K562 (cell line): ENCODE data around the gene OLFML2A. TPM values are rescaled to one million over a fixed set of nuclear protein-coding genes. Genes with fewer than 3 reads are reported as not detected.
"Not testable (repeated sequence)": the region's sequence is repeated elsewhere in the genome, so short reads cannot be mapped to it uniquely, and the experiment has no call there.

Experiments used
- ATAC-seq: fragments of 200-7000 bp; cut with Tn5 transposase; 3 replicates; pipeline ENCODE4 v1.9.1; 2020; ENCODE audit warnings: moderate library complexity
- BruUV-seq: library from RNA; stranded (reverse); fragments of 400-500 nt; replicated peaks from 2 replicates; lab custom pipeline; 2021; lab: Mats Ljungman, UMichigan
- CTCF ChIA-PET: fragments of 300-600 bp; formaldehyde crosslinking; extraction: SDS; loops from one replicate; lab custom pipeline; 2021; ENCODE audit warnings: low intra/inter-chr PET ratio; lab: Yijun Ruan, JAX
- POLR2A ChIA-PET: fragments of 300-600, 350-650 bp; sonication (Branson Sonifier 250); formaldehyde crosslinking; extraction: SDS; loops from one replicate; lab custom pipeline; 2021; ENCODE audit warnings: antibody characterized with exemption, inconsistent platforms; lab: Yijun Ruan, JAX
- DNase-seq, 4 experiments: peaks; one replicate each; pipeline versions ENCODE4 v3.0.0 to v3.0.0-alpha.2; 2011 to 2018; ENCODE audit warnings: low spot score in 3 of 4, mixed read lengths in 3 of 4; ENCODE audit errors: extremely low read depth in 1 of 4
- FAIRE-seq: peaks from 2 replicates; lab custom pipeline; 2011; peaks lifted over from hg19 to GRCh38; lab: Jason Lieb, UNC
- H2AFZ ChIP-seq: 2 replicates; pipeline ENCODE4 v1.6.0; 2011; ENCODE audit warnings: low read depth, low read length, control low read depth, inconsistent platforms
- H3K27ac ChIP-seq: fragments of 200-600 bp; 3 replicates; pipeline ENCODE4 v1.8.0; 2011; ENCODE audit warnings: low read depth, mild to moderate bottlenecking, control low read depth, inconsistent platforms, low read length, moderate library complexity, mixed read lengths; ENCODE audit errors: extremely low read depth
- H3K27me3 ChIP-seq, 2 experiments: fragments of 300-600 bp in 1 of 2; 2 replicates in 1 of 2; 3 replicates in 1 of 2; pipeline versions ENCODE4 v1.6.0 to v1.8.0; 2011; ENCODE audit warnings: inconsistent platforms in 2 of 2, low read length in 2 of 2, mild to moderate bottlenecking in 1 of 2, mixed read lengths in 1 of 2, moderate library complexity in 1 of 2; ENCODE audit not compliant: control insufficient read depth in 2 of 2, insufficient read depth in 2 of 2
- H3K36me3 ChIP-seq: fragments of 300-600 bp; 3 replicates; pipeline ENCODE4 v1.8.0; 2011; ENCODE audit warnings: mild to moderate bottlenecking, low read length, inconsistent platforms; ENCODE audit not compliant: control insufficient read depth, insufficient read depth
- H3K4me1 ChIP-seq, 2 experiments: fragments of 200-600 bp in 1 of 2; replicated peaks in 1 of 2; 2 replicates in 1 of 2; 3 replicates in 1 of 2; pipeline versions ENCODE4 v1.5.1 to v1.8.0; 2011; ENCODE audit warnings: inconsistent platforms in 2 of 2, low read length in 2 of 2, mild to moderate bottlenecking in 1 of 2, mixed read lengths in 1 of 2, moderate library complexity in 1 of 2; ENCODE audit not compliant: control insufficient read depth in 2 of 2, insufficient read depth in 2 of 2
- H3K4me2 ChIP-seq: 2 replicates; pipeline ENCODE4 v1.6.1; 2011; ENCODE audit warnings: low read length, control low read depth, inconsistent platforms, mixed read lengths; ENCODE audit not compliant: insufficient read depth
- H3K4me3 ChIP-seq: fragments of 200-600 bp; sonication (generic), shearing (Covaris generic); 2 replicates; pipeline ENCODE4 v1.5.1; 2016; ENCODE audit warnings: control low read depth, inconsistent platforms
- H3K79me2 ChIP-seq: fragments of 200-600 bp; 3 replicates; pipeline ENCODE4 v1.8.0; 2011; ENCODE audit warnings: low read length, inconsistent platforms; ENCODE audit not compliant: control insufficient read depth, insufficient read depth
- H3K9ac ChIP-seq, 2 experiments: 2 replicates each; pipeline versions ENCODE4 v1.6.0 to v1.6.1; 2011; ENCODE audit warnings: low read depth in 2 of 2, low read length in 2 of 2, control low read depth in 1 of 2, inconsistent platforms in 1 of 2, mild to moderate bottlenecking in 1 of 2, mixed read lengths in 1 of 2; ENCODE audit not compliant: insufficient read depth in 1 of 2
- H3K9me1 ChIP-seq: one replicate; pipeline ENCODE4 v1.6.0; 2011; ENCODE audit warnings: inconsistent platforms, mild to moderate bottlenecking, low read length, moderate library complexity; ENCODE audit not compliant: control insufficient read depth, insufficient read depth
- H3K9me3 ChIP-seq: replicated peaks from 2 replicates; pipeline ENCODE4 v1.5.1; 2011; ENCODE audit warnings: low read depth, low read length, inconsistent platforms; ENCODE audit not compliant: control insufficient read depth, insufficient read depth
- H4K20me1 ChIP-seq: replicated peaks from 2 replicates; pipeline ENCODE4 v1.6.1; 2011; ENCODE audit warnings: low read length, inconsistent platforms, mixed read lengths; ENCODE audit not compliant: control insufficient read depth, insufficient read depth
- ATF3 ChIP-seq, 2 experiments: fragments of 450-650 bp in 1 of 2; sonication (generic) in 1 of 2; formaldehyde crosslinking in 1 of 2; IDR thresholded peaks in 1 of 2; conservative IDR thresholded peaks in 1 of 2; 2 replicates each; pipeline versions ENCODE4 v1.6.1 to v1.8.1; 2016 to 2023; ENCODE audit warnings: mild to moderate bottlenecking in 2 of 2, moderate library complexity in 2 of 2, inconsistent platforms in 1 of 2, missing genetic modification reagents in 1 of 2
- FOSL1 ChIP-seq: fragments of 200-800 bp; sonication (Bioruptor generic); conservative IDR thresholded peaks from 2 replicates; pipeline ENCODE4 v1.6.1; 2016; ENCODE audit warnings: missing genetic modification characterization, missing compliant biosample characterization
- FOXM1 ChIP-seq, 2 experiments: fragments of 450-650 bp in 1 of 2; sonication (generic) in 1 of 2; formaldehyde crosslinking in 1 of 2; IDR thresholded peaks; 2 replicates each; pipeline versions ENCODE4 v1.6.1 to v1.9.0; 2017 to 2022; ENCODE audit warnings: low read depth in 2 of 2, mild to moderate bottlenecking in 2 of 2, missing genetic modification reagents in 1 of 2, moderate library complexity in 1 of 2
- JUND ChIP-seq, 2 experiments: IDR thresholded peaks; 2 replicates in 1 of 2; 3 replicates in 1 of 2; pipeline ENCODE4 v1.6.1; 2011; ENCODE audit warnings: borderline replicate concordance in 2 of 2, low read depth in 2 of 2, low read length in 2 of 2, improper control_type of control experiment in 1 of 2, missing biosample characterization in 1 of 2, missing genetic modification characterization in 1 of 2, missing genetic modification reagents in 1 of 2
- NFRKB ChIP-seq: fragments of 450-650 bp; IDR thresholded peaks from 2 replicates; pipeline ENCODE4 v1.6.1; 2016; ENCODE audit warnings: low read depth
- RHOXF2B ChIP-seq: fragments of 250-450 bp; sonication (Bioruptor Pico); conservative IDR thresholded peaks from 2 replicates; pipeline ENCODE4 v1.5.1; 2021
- SMARCA4 ChIP-seq: fragments of 450-650 bp; IDR thresholded peaks from 2 replicates; pipeline ENCODE4 v1.6.1; 2016
- ZFP1 ChIP-seq: fragments of 450-650 bp; formaldehyde crosslinking; IDR thresholded peaks from 2 replicates; pipeline ENCODE4 v1.4.0; 2020; ENCODE audit warnings: mild to moderate bottlenecking, mixed read lengths
- ZHX1 ChIP-seq: fragments of 150-350 bp; conservative IDR thresholded peaks from 2 replicates; pipeline ENCODE4 v1.6.1; 2014; ENCODE audit warnings: low read length
- ZNF3 ChIP-seq: fragments of 250-450 bp; sonication (Bioruptor Pico); IDR thresholded peaks from 2 replicates; pipeline ENCODE4 v1.5.0; 2021; ENCODE audit warnings: mild to moderate bottlenecking, moderate library complexity
- ZNF696 ChIP-seq: fragments of 250-450 bp; sonication (Bioruptor Pico); conservative IDR thresholded peaks from 2 replicates; pipeline ENCODE4 v1.4.0; 2020; ENCODE audit warnings: mild to moderate bottlenecking, moderate library complexity
- WGBS: fragments of 100-300 bp; shearing (Covaris generic); methylation state at CpG from one replicate; pipeline ENCODE4 v1.1.6; 2016; ENCODE audit warnings: low coverage, mixed read lengths; ENCODE audit not compliant: insufficient coverage; ENCODE audit errors: missing lambda C conversion rate; 5-methylcytosine and 5-hydroxymethylcytosine counted together
- in situ Hi-C: fragments of 300-500 bp; cut with MboI; formaldehyde crosslinking; loops from 4 replicates; pipeline ENCODE4 v1.15.0; 2018; ENCODE audit warnings: inconsistent platforms, mixed read lengths
- intact Hi-C: fragments of 100-400 bp; cut with micrococcal nuclease; formaldehyde crosslinking; loops from 2 replicates; pipeline ENCODE4 v1.14.2; 2022
- polyA plus RNA-seq, 8 experiments: library from polyadenylated mRNA; depleted of rRNA in 4 of 8; stranded (reverse) in 5 of 8; unstranded in 3 of 8; fragments of >200 nt; fragmentation: Nextera tagmentation in 2 of 8; fragmentation: Illumina TruSeq in 1 of 8; extraction: Ambion mirVana in 2 of 8; extraction: Trizol in 1 of 8; gene quantifications; 2 replicates each; pipeline versions ENCODE4 v1.2.1 to v1.2.3, GENCODE V29; 2011 to 2014; ENCODE audit warnings: inconsistent platforms in 1 of 8, missing spikeins in 1 of 8
- total RNA-seq, 7 experiments: library from RNA; depleted of rRNA in 6 of 7; stranded (reverse); fragments of >200 nt in 6 of 7; fragmentation: Illumina TruSeq in 2 of 7; extraction: Trizol in 2 of 7; gene quantifications; 2 replicates each; pipeline versions ENCODE4 v1.2.1 to v1.2.3, GENCODE V29; 2011 to 2021; ENCODE audit warnings: low replicate concordance in 1 of 7

OLFML2A gene
- total and polyA plus RNA-seq, 9 of the 15 experiments (the other 6 are each of a cell fraction or from before 2014, with no cell fraction given): 0.16 TPM; not detected in 8

GRCh38 chr9:124735121-124735520 lies 41.8 kb upstream of the OLFML2A start:
- POLR2A ChIA-PET: interaction anchor here (0.6 to 1.3 kb wide), 2 partner anchors 11 to 1276 kb away, joined by 3 to 4 read pairs; no protein-coding TSS in a partner anchor
- no peaks in the 10 kb centered on the region for H3K9me1 ChIP-seq
- ATAC-seq (peak; percentile 65), FAIRE-seq (no peak), DNase-seq (no peak)
- CTCF ChIA-PET: no interaction called here
- BruUV-seq: no TSS peak
- peak overlapping the region; percentile 31; the same call in 1 of the 3 replicates for H3K27ac ChIP-seq
- no peak overlapping the region for H3K4me3 ChIP-seq
- peaks cover 7% of the 10 kb centered on the region in 2 experiments; a peak in 2 of 5 replicates for H3K4me1 ChIP-seq
- H3K9me3 ChIP-seq: no peaks in the 10 kb centered on the region
- H3K36me3 ChIP-seq: peaks cover 40% of the 10 kb centered on the region
- intact Hi-C loops (no loop called here), in situ Hi-C loops (no loop called here)
- no peak overlapping the region for H3K4me2 ChIP-seq
- H3K9ac ChIP-seq: no peak overlapping the region
- TF ChIP-seq ZFP1 (CRISPR knock-in tag) (no peak), ATF3 (IDR thresholded peaks at IDR 0.05) (peak; percentile 75), ATF3 (CRISPR knock-in tag; conservative IDR thresholded peaks at IDR 0.05) (no peak), SMARCA4 (no peak), RHOXF2B (no peak), NFRKB (no peak), FOSL1 (tag) (peak; percentile 66), ZNF696 (CRISPR knock-in tag) (no peak), ZNF3 (no peak), FOXM1 (IDR thresholded peaks at IDR 0.05; ENCODE audit: low read depth) (no peak), FOXM1 (CRISPR knock-in tag; IDR thresholded peaks at IDR 0.05; ENCODE audit: low read depth) (no peak), ZHX1 (no peak), JUND (IDR thresholded peaks at IDR 0.05; ENCODE audit: borderline replicate concordance, low read depth, low read length) (peak; percentile 45; the same call in 1 of the 2 replicates), JUND (tag; IDR thresholded peaks at IDR 0.05; ENCODE audit: borderline replicate concordance, low read depth, low read length) (no peak)
- H3K27me3 ChIP-seq: no peaks in the 10 kb centered on the region
- H3K79me2 ChIP-seq: peaks cover 46% of the 10 kb centered on the region
- H4K20me1 ChIP-seq: no peaks in the 10 kb centered on the region
- H2AFZ ChIP-seq: no peak overlapping the region

- CTCF ChIA-PET, in situ Hi-C loops, DNase-seq: not testable (repeated sequence)
Measured at GRCh38 chr9:124738075-124738474, 38.9 kb upstream of the OLFML2A start.

More at GRCh38 chr9:124738075-124738474, 38.9 kb upstream of the OLFML2A start:
- H3K9me3 ChIP-seq, H3K4me2 ChIP-seq, H3K27ac ChIP-seq, FAIRE-seq, H3K27me3 ChIP-seq, H4K20me1 ChIP-seq, H2AFZ ChIP-seq, intact Hi-C loops, ATAC-seq, H3K9ac ChIP-seq, H3K9me1 ChIP-seq, H3K4me3 ChIP-seq, BruUV-seq: not testable (repeated sequence)
- Histone ChIP-seq H3K4me1 (peaks cover 10 to 30% of the 10 kb centered on the region in 2 experiments; a peak in 4 of 5 replicates), H3K79me2 (peaks cover 71% of the 10 kb centered on the region), H3K36me3 (peaks cover 29% of the 10 kb centered on the region)
- POLR2A ChIA-PET: interaction anchor here (0.6 kb wide), 1 partner anchor 1628 kb away, joined by 3 read pairs; no protein-coding TSS in a partner anchor
- WGBS: 94% methylated on average over 7 of the region's 7 CpGs
